Thymus (tissue), 11 donors: ENCODE measurements around the gene PRB3. TPM values are rescaled to one million over a fixed set of nuclear protein-coding genes. Genes with fewer than 3 reads are reported as not detected.
A peak's percentile ranks its signal among the peaks of the same experiment; 100 is the strongest.

Source experiments
- DNase-seq, 9 donors: peaks; one replicate each; pipeline ENCODE4 v3.0.0-alpha.2; 2013; ENCODE audit warnings: low spot score in 9 of 9, low read depth in 6 of 9, missing footprints in 1 of 9
- H3K27ac ChIP-seq, 2 donors: one replicate each; pipeline ENCODE4 v1.5.1; 2013; ENCODE audit warnings: control low read depth in 1 of 2, low read depth in 1 of 2, low read length in 1 of 2, mild to moderate bottlenecking in 1 of 2, moderate library complexity in 1 of 2
- H3K27me3 ChIP-seq, 2 donors: one replicate each; pipeline ENCODE4 v1.5.1; 2013; ENCODE audit warnings: low read length in 1 of 2; ENCODE audit not compliant: control insufficient read depth in 2 of 2, insufficient read depth in 1 of 2
- H3K36me3 ChIP-seq, 2 donors: one replicate each; pipeline ENCODE4 v1.5.1; 2013; ENCODE audit warnings: low read length in 1 of 2, mild to moderate bottlenecking in 1 of 2, moderate library complexity in 1 of 2; ENCODE audit not compliant: control insufficient read depth in 2 of 2, insufficient read depth in 2 of 2
- H3K4me1 ChIP-seq, 2 donors: one replicate each; pipeline ENCODE4 v1.5.1; 2013; ENCODE audit warnings: low read length in 2 of 2; ENCODE audit not compliant: control insufficient read depth in 2 of 2, insufficient read depth in 2 of 2
- H3K4me3 ChIP-seq, 2 donors: one replicate each; pipeline ENCODE4 v1.5.1; 2013; ENCODE audit warnings: low read length in 2 of 2, control low read depth in 1 of 2, mild to moderate bottlenecking in 1 of 2
- H3K9me3 ChIP-seq, 2 donors: one replicate each; pipeline ENCODE4 v1.5.1; 2013; ENCODE audit warnings: low read length in 1 of 2, mild to moderate bottlenecking in 1 of 2; ENCODE audit not compliant: control insufficient read depth in 2 of 2, insufficient read depth in 1 of 2
- WGBS: extraction: QIAGEN DNeasy Blood & Tissue Kit; methylation state at CpG from one replicate; pipeline ENCODE4 v1.1.7; 2013; 5-methylcytosine and 5-hydroxymethylcytosine counted together
- polyA plus RNA-seq: library from polyadenylated mRNA; stranded (reverse); fragments of 200-250 nt; gene quantifications from one replicate; pipeline ENCODE4 v1.2.3, GENCODE V29; 2013
- total RNA-seq: library from RNA; stranded (reverse); fragments of 120-200 nt; gene quantifications from one replicate; pipeline ENCODE4 v1.2.4, GENCODE V29; 2013
- donor health status: healthy.

Gene PRB3
- total and polyA plus RNA-seq, 2 donors, result 0.66 to 2.4 TPM

GRCh38 chr12:11233532-11233931 lies 36.0 kb downstream of the PRB3 start:
- H3K4me3 ChIP-seq, result no peak overlapping the region
- no peaks in the 10 kb centered on the region for H3K27me3 ChIP-seq
- H3K9me3 ChIP-seq, result no peaks in the 10 kb centered on the region
- no peak for DNase-seq
- no peaks in the 10 kb centered on the region for H3K4me1 ChIP-seq
- WGBS, result 95% methylated on average over 5 of the region's 5 CpGs
- no peaks in the 10 kb centered on the region for H3K36me3 ChIP-seq
- no peak overlapping the region for H3K27ac ChIP-seq

GRCh38 chr12:11228296-11228879 lies 41.1 kb downstream of the PRB3 start:
- Histone ChIP-seq H3K4me1 (no peaks in the 10 kb centered on the region), H3K36me3 (no peaks in the 10 kb centered on the region), H3K27me3 (no peaks in the 10 kb centered on the region), H3K9me3 (no peaks in the 10 kb centered on the region), H3K27ac (no peak overlapping the region), H3K4me3 (no peak overlapping the region)
- DNase-seq, result peak; percentile 10 to 67 (median 24)
- WGBS, result 70% methylated on average over 5 of the region's 5 CpGs

- no peak overlapping the region for H3K27ac ChIP-seq
- no peak overlapping the region for H3K4me3 ChIP-seq
- WGBS, result 99% methylated on average over 4 of the region's 4 CpGs
- H3K36me3 ChIP-seq, result no peaks in the 10 kb centered on the region
- no peaks in the 10 kb centered on the region for H3K27me3 ChIP-seq
- no peaks in the 10 kb centered on the region for H3K9me3 ChIP-seq
- DNase-seq, result no peak
- no peaks in the 10 kb centered on the region for H3K4me1 ChIP-seq
Observed at GRCh38 chr12:11227373-11227772, 42.1 kb downstream of the PRB3 start.

Other genes starting within 250 kb of the PRB3 start
- 2.0 TPM for gene TAS2R19, start 247.1 kb downstream of the PRB3 start, total RNA-seq
- gene TAS2R19, start 247.1 kb downstream of the PRB3 start, polyA plus RNA-seq, result 1.6 TPM
- gene TAS2R31, start 238.3 kb downstream of the PRB3 start, total RNA-seq, result 2.0 TPM
- gene TAS2R31, start 238.3 kb downstream of the PRB3 start, polyA plus RNA-seq, result 0.75 TPM
- 0.61 TPM for gene TAS2R46, start 207.4 kb downstream of the PRB3 start, total RNA-seq
- gene TAS2R46, start 207.4 kb downstream of the PRB3 start, polyA plus RNA-seq, result 0.05 TPM
- 0.94 TPM for gene TAS2R43, start 177.4 kb downstream of the PRB3 start, total RNA-seq
- 0.14 TPM for gene TAS2R43, start 177.4 kb downstream of the PRB3 start, polyA plus RNA-seq
- 1.7 TPM for gene TAS2R30, start 135.1 kb downstream of the PRB3 start, total RNA-seq
- 0.14 TPM for gene TAS2R30, start 135.1 kb downstream of the PRB3 start, polyA plus RNA-seq
- 9.6 TPM for gene SMIM10L1, start 98.5 kb downstream of the PRB3 start, total RNA-seq
- 16.9 TPM for gene SMIM10L1, start 98.5 kb downstream of the PRB3 start, polyA plus RNA-seq
- 0.09 TPM for gene TAS2R42, start 82.8 kb downstream of the PRB3 start, total RNA-seq
- 0.05 TPM for gene TAS2R42, start 82.8 kb downstream of the PRB3 start, polyA plus RNA-seq
- gene PRB4, start 40.7 kb upstream of the PRB3 start, total RNA-seq, result 0.09 TPM
- gene PRB4, start 40.7 kb upstream of the PRB3 start, polyA plus RNA-seq, result 1.6 TPM
- 0.05 TPM for gene PRB2, start 125.9 kb upstream of the PRB3 start, total RNA-seq
- gene PRB2, start 125.9 kb upstream of the PRB3 start, polyA plus RNA-seq, result 0.94 TPM